Gastrocnemius medialis (tissue), 4 donors: ENCODE measurements around the gene R3HDM1. TPM values are rescaled to one million over a fixed set of nuclear protein-coding genes. Genes with fewer than 3 reads are reported as not detected.

ENCODE experiments used
- ATAC-seq, 2 donors: fragments of 150-250 bp; one replicate each; pipeline ENCODE4 v1.9.1; 2016
- DNase-seq, 2 donors: peaks; one replicate each; pipeline ENCODE4 v3.0.0-alpha.2; 2019
- H3K27ac ChIP-seq, 4 donors: fragments of 200-600 bp; sonication (generic); 1 replicate in 1 of 4; 2 replicates in 3 of 4; pipeline ENCODE4 v1.5.1; 2016 to 2018; ENCODE audit warnings: mild to moderate bottlenecking in 2 of 4, moderate library complexity in 1 of 4
- H3K27me3 ChIP-seq, 3 donors: fragments of 200-600 bp; sonication (generic) in 2 of 3; 1 replicate in 1 of 3; 2 replicates in 2 of 3; pipeline versions ENCODE4 v1.5.1 to v1.6.0; 2016 to 2019; ENCODE audit warnings: mild to moderate bottlenecking in 1 of 3, moderate library complexity in 1 of 3
- H3K36me3 ChIP-seq, 2 donors: fragments of 200-600 bp; sonication (generic) in 1 of 2; one replicate each; pipeline ENCODE4 v1.5.1; 2017 to 2018
- H3K4me1 ChIP-seq, 2 donors: fragments of 200-600 bp; sonication (generic) in 1 of 2; one replicate each; pipeline ENCODE4 v1.5.1; 2016 to 2017; ENCODE audit warnings: mild to moderate bottlenecking in 2 of 2
- H3K4me3 ChIP-seq, 4 donors: fragments of 200-600 bp; sonication (generic) in 3 of 4; 1 replicate in 1 of 4; 2 replicates in 3 of 4; pipeline ENCODE4 v1.5.1; 2016 to 2019; ENCODE audit warnings: mild to moderate bottlenecking in 2 of 4
- H3K9me3 ChIP-seq, 3 donors: fragments of 200-600 bp; sonication (generic) in 2 of 3; 1 replicate in 1 of 3; 2 replicates in 2 of 3; pipeline ENCODE4 v1.5.1; 2016 to 2019
- POLR2A ChIP-seq, 2 donors: fragments of 450-650 bp; IDR thresholded peaks; one replicate each; pipeline ENCODE4 v1.6.1; 2017; ENCODE audit warnings: antibody characterized with exemption in 2 of 2, mild to moderate bottlenecking in 2 of 2, moderate library complexity in 2 of 2
- in situ Hi-C, 4 donors: fragments of 200-750 bp; cut with MboI; loops; one replicate each; pipeline versions ENCODE4 v1.15.0 to v1.8.0; 2017; ENCODE audit warnings: low sequenced_read_pairs in 4 of 4
- intact Hi-C: fragments of 100-400 bp; cut with DNase I; formaldehyde crosslinking; loops from one replicate; pipeline ENCODE4 v1.15.1; 2023; ENCODE audit warnings: low total_unique reads
- total RNA-seq, 4 donors: library from RNA; depleted of rRNA; stranded (reverse); fragments of >200 nt; gene quantifications; one replicate each; pipeline versions ENCODE4 v1.1.0 to v1.2.3, GENCODE V29; 2016
- TF ChIP-seq, protein P1 (sequence below), 5 experiments: fragments of 450-650 bp in 3 of 5; fragments of 200-600 bp in 2 of 5; sonication (generic) in 2 of 5; IDR thresholded peaks in 4 of 5; conservative IDR thresholded peaks in 1 of 5; 1 replicate in 4 of 5; 2 replicates in 1 of 5; pipeline ENCODE4 v1.5.1; 2016 to 2019; ENCODE audit warnings: antibody characterized with exemption in 5 of 5, mild to moderate bottlenecking in 3 of 5, moderate library complexity in 3 of 5

R3HDM1 gene
- total RNA-seq, 4 donors from 2014 or later = 13.5 to 35.7 (median 19.1) TPM

DNA sequence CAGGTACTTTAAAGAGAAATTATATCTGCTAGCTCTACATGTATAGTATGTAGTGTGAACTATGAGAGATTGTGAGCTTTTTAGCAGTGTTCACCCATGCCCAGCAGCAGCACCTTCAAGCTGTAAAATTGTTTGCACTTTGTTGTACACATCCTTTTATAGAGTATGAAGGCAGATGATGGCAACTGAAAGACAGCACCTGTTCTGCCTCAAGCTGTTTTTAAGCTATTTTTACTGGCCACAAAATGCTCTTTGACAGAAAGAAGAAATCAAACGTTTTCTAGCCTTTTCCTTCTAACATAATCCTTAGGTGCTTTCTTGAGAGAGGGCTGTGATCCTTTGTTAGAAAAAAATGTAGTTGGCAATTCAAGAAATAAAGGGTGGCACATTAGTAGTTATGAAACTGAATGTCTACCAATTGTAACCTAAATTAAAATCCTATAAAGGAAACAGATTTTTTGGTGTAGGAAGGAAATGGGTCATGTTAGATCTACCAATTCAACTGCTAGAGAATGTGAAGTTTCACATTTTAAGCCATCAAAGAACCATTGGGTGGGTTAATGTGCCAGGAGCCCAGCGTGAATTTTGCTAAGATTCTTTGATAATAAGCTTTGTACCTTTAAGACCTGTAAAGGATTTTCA is 59.5 kb downstream of the R3HDM1 start:
- Histone ChIP-seq H3K4me3 (no peak overlapping the region), H3K36me3 (no peaks in the 10 kb centered on the region), H3K27ac (no peak overlapping the region), H3K27me3 (no peaks in the 10 kb centered on the region), H3K9me3 (no peaks in the 10 kb centered on the region), H3K4me1 (peaks cover 10 to 12% of the 10 kb centered on the region in 2 donors)
- no peak for ATAC-seq
- no peak for DNase-seq
- intact Hi-C loops (no loop called here), in situ Hi-C loops (no loop called here)
- TF ChIP-seq POLR2A (IDR thresholded peaks at IDR 0.05) = no peak
- TF ChIP-seq, protein P1, sequence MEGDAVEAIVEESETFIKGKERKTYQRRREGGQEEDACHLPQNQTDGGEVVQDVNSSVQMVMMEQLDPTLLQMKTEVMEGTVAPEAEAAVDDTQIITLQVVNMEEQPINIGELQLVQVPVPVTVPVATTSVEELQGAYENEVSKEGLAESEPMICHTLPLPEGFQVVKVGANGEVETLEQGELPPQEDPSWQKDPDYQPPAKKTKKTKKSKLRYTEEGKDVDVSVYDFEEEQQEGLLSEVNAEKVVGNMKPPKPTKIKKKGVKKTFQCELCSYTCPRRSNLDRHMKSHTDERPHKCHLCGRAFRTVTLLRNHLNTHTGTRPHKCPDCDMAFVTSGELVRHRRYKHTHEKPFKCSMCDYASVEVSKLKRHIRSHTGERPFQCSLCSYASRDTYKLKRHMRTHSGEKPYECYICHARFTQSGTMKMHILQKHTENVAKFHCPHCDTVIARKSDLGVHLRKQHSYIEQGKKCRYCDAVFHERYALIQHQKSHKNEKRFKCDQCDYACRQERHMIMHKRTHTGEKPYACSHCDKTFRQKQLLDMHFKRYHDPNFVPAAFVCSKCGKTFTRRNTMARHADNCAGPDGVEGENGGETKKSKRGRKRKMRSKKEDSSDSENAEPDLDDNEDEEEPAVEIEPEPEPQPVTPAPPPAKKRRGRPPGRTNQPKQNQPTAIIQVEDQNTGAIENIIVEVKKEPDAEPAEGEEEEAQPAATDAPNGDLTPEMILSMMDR (IDR thresholded peaks at IDR 0.05 in 4 of 5, conservative IDR thresholded peaks at IDR 0.05 in 1 of 5) = no peak

DNA sequence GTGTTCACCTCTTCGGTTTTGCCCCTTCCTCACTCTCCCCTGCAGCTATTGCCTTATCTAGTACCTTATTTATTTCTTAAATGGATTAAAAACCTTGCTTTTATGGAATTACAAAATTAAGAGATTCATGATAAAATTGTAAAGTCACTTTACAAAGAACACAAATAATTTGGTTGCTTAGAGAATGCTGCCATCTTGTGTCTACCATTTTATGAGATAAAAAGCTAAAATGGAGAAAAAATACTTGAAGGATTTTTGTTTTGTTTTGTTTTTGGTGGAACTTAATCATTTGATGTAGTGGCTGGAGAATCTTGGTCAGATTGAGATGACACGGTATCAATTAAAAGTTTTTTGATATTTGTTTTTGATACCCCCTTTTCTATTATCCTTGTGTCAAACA is 69.6 kb downstream of the R3HDM1 start:
- no peak overlapping the region for H3K27ac ChIP-seq
- intact Hi-C loops (loop anchor here (2.0 kb wide), 1 partner anchor 126 kb away; no protein-coding TSS in a partner anchor), in situ Hi-C loops (loop anchor here in 1 of 4 donors (25.0 kb wide), 1 partner anchor 114 kb away; no protein-coding TSS in a partner anchor)
- no peaks in the 10 kb centered on the region for H3K27me3 ChIP-seq
- no peak for TF ChIP-seq POLR2A (IDR thresholded peaks at IDR 0.05)
- TF ChIP-seq, protein P1 (IDR thresholded peaks at IDR 0.05 in 4 of 5, conservative IDR thresholded peaks at IDR 0.05 in 1 of 5) = peak in 1 of 5 experiments; percentile 35
- DNase-seq (no peak), ATAC-seq (no peak)
- peaks cover 0 to 30% of the 10 kb centered on the region in 2 donors for H3K36me3 ChIP-seq
- H3K4me1 ChIP-seq = peaks cover 0 to 6% of the 10 kb centered on the region in 2 donors
- no peak overlapping the region for H3K4me3 ChIP-seq
- H3K9me3 ChIP-seq = no peaks in the 10 kb centered on the region

DNA sequence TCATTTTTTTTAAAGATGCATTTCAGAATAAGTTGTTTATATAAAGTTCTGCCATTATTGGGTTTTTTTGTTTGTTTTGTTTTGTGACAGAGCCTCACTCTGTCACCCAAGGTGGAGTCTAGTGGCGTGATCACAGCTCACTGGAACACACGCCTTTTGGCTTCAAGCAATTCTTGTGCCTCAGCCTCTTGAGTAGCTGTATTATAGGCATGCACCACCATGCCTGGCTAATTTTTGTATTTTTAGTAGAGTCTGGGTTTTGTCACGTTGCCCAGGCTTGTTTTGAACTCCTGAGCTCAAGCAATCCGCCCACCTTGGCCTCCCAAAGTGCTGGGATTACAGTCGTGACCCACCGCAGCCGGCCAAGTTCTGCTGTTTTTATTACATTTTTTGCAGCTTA is 72.3 kb downstream of the R3HDM1 start:
- TF ChIP-seq POLR2A (IDR thresholded peaks at IDR 0.05) = no peak
- TF ChIP-seq, protein P1 (IDR thresholded peaks at IDR 0.05 in 4 of 5, conservative IDR thresholded peaks at IDR 0.05 in 1 of 5) = no peak
- DNase-seq (no peak), ATAC-seq (no peak)
- H3K4me3 ChIP-seq = no peak overlapping the region
- intact Hi-C loops = no loop called here
- peaks cover 0 to 34% of the 10 kb centered on the region in 2 donors for H3K36me3 ChIP-seq
- in situ Hi-C loops = loop anchor here in 1 of 4 donors (25.0 kb wide), 1 partner anchor 116 kb away; no protein-coding TSS in a partner anchor
- H3K9me3 ChIP-seq = no peaks in the 10 kb centered on the region
- no peaks in the 10 kb centered on the region for H3K27me3 ChIP-seq
- no peak overlapping the region for H3K27ac ChIP-seq
- H3K4me1 ChIP-seq = no peaks in the 10 kb centered on the region

DNA sequence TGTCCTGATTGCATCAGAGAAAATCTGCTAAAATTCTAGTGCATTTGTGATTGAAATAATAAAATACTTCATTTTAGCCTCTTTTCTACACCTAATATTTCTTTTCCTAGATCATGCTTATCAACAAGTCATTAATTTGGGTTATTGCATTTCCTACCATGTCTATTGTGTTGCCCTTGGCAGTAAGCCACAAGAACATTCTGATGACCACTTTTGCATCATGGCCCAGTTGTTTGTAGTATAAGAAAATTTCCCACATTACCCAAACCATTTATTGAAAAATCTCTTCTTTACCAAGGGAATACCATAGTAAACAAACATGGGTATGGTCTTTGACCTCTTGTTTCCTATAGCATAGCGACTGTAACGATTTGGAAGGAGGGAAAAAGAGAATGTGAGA is 76.3 kb downstream of the R3HDM1 start:
- ATAC-seq = no peak
- Histone ChIP-seq H3K27ac (no peak overlapping the region), H3K4me1 (no peaks in the 10 kb centered on the region), H3K27me3 (no peaks in the 10 kb centered on the region), H3K36me3 (peaks cover 0 to 36% of the 10 kb centered on the region in 2 donors), H3K4me3 (no peak overlapping the region), H3K9me3 (no peaks in the 10 kb centered on the region)
- DNase-seq = no peak
- TF ChIP-seq POLR2A (IDR thresholded peaks at IDR 0.05) = no peak
- TF ChIP-seq, protein P1 (IDR thresholded peaks at IDR 0.05 in 4 of 5, conservative IDR thresholded peaks at IDR 0.05 in 1 of 5) = no peak
- in situ Hi-C loops = loop anchor here in 1 of 4 donors (25.0 kb wide), 1 partner anchor 120 kb away; no protein-coding TSS in a partner anchor
- intact Hi-C loops = no loop called here
